ENCODE measurements around the gene PDZK1.
A peak's percentile ranks its signal among the peaks of the same experiment; 100 is the strongest.
"Not testable (repeated sequence)": the region's sequence is repeated elsewhere in the genome, so short reads cannot be mapped to it uniquely, and the experiment has no call there.

PDZK1 gene

GRCh38 chr1:145719230-145720079 lies 12.3 kb upstream of the PDZK1 start, which contains the start of gene CD160:
Gene CD160, plus strand, starts transcription at chr1:145719499. Its CDS starts 8,829 bp downstream, at chr1:145728328.
- Histone ChIP-seq H3K9me3 (ENCODE audit: control insufficient read depth, insufficient read depth, low read depth, low read length) (no peaks in the 10 kb centered on the region), H3K4me3 (ENCODE audit: low read depth, low read length) (no peak within 1 kb of the TSS), H3K4me1 (ENCODE audit: control insufficient read depth, insufficient read depth, low read length) (no peaks in the 10 kb centered on the region), H3K27ac (ENCODE audit: extremely low read depth, low read depth, low read length) (no peak within 1 kb of the TSS), H3K36me3 (ENCODE audit: control insufficient read depth in 2 of 2, insufficient read depth in 1 of 2, low read length in 2 of 2) (no peaks in the 10 kb centered on the region)
- CTCF ChIA-PET = interaction anchor here (0.6 to 1.3 kb wide), 4 partner anchors 18 to 135 kb away, joined by 3 to 8 read pairs (median 4); no protein-coding TSS in a partner anchor
- POLR2A ChIA-PET = no interaction called here
- TF ChIP-seq SP7 (tag by site-specific recombination; IDR thresholded peaks at IDR 0.05) (no peak), GLI2 (tag by site-specific recombination; IDR thresholded peaks at IDR 0.05; ENCODE audit: borderline replicate concordance, low read depth) (no peak), ZSCAN18 (tag by site-specific recombination; IDR thresholded peaks at IDR 0.05) (no peak), ZNF157 (tag by site-specific recombination; IDR thresholded peaks at IDR 0.05) (no peak), OVOL3 (tag by site-specific recombination; IDR thresholded peaks at IDR 0.05) (no peak), ZNF626 (tag by site-specific recombination; IDR thresholded peaks at IDR 0.05) (no peak), ZNF248 (tag by site-specific recombination; IDR thresholded peaks at IDR 0.05) (no peak)

DNA sequence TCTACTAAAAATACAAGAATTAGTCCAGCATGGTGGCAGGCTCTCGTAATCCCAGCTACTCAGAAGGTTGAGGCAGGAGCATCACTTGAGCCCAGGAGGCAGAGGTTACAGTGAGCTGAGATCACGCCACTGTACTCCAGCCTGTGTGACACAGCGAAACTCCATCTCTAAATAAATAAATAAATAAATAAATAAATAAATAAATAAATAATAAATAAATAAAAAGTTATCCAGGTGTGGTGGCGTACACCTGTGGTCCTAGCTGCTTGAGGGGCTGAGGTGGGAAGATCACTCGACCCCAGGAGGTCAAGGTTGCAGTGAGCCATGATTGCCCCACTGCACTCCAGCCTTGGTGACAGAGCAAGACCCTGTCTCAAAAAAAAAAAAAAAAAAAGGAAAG lies 11.3 kb upstream of the PDZK1 start:
- H3K27ac ChIP-seq (ENCODE audit: extremely low read depth, low read depth, low read length); POLR2A ChIA-PET; H3K4me1 ChIP-seq (ENCODE audit: control insufficient read depth, insufficient read depth, low read length); H3K4me3 ChIP-seq (ENCODE audit: low read depth, low read length); H3K36me3 ChIP-seq (ENCODE audit: control insufficient read depth in 2 of 2, insufficient read depth in 1 of 2, low read length in 2 of 2); CTCF ChIA-PET; H3K9me3 ChIP-seq (ENCODE audit: control insufficient read depth, insufficient read depth, low read depth, low read length): not testable (repeated sequence)
- TF ChIP-seq ZNF138 (tag by site-specific recombination; IDR thresholded peaks at IDR 0.05; ENCODE audit: borderline replicate concordance) (peak; percentile 69; the same call in 1 of the 2 replicates), ZNF514 (tag by site-specific recombination; IDR thresholded peaks at IDR 0.05) (0 out of 2 replicates have a peak, but pooled peaks have one; percentile 56), ZBTB11 (tag by site-specific recombination; conservative IDR thresholded peaks at IDR 0.05; ENCODE audit: low read depth) (peak; percentile 77), ZBTB21 (tag by site-specific recombination; IDR thresholded peaks at IDR 0.05) (peak; percentile 34; the same call in 1 of the 2 replicates), ZNF433 (tag by site-specific recombination; IDR thresholded peaks at IDR 0.05; ENCODE audit: low read depth) (peak; percentile 73), ZBTB8A (tag by site-specific recombination; IDR thresholded peaks at IDR 0.05) (peak; percentile 69), ZNF558 (tag by site-specific recombination; IDR thresholded peaks at IDR 0.05) (peak; percentile 77; the same call in 1 of the 2 replicates), ZNF266 (tag by site-specific recombination; IDR thresholded peaks at IDR 0.05; ENCODE audit: low read depth) (peak; percentile 94; the same call in 1 of the 2 replicates), ZNF518A (tag by site-specific recombination; conservative IDR thresholded peaks at IDR 0.05; ENCODE audit: low read depth) (peak; percentile 91), ZNF341 (tag by site-specific recombination; IDR thresholded peaks at IDR 0.05; ENCODE audit: low read depth) (peak; percentile 30; the same call in 1 of the 2 replicates), ZNF510 (tag by site-specific recombination; IDR thresholded peaks at IDR 0.05; ENCODE audit: insufficient replicate concordance) (peak; percentile 74), ZBTB1 (tag by site-specific recombination; IDR thresholded peaks at IDR 0.05) (peak; percentile 65; the same call in 1 of the 2 replicates), ZNF426 (tag by site-specific recombination; IDR thresholded peaks at IDR 0.05) (peak; percentile 86), ZNF580 (tag by site-specific recombination; IDR thresholded peaks at IDR 0.05) (peak; percentile 63; the same call in 1 of the 2 replicates), ZNF664 (tag by site-specific recombination; IDR thresholded peaks at IDR 0.05) (peak; percentile 69), ZNF654 (tag by site-specific recombination; IDR thresholded peaks at IDR 0.05; ENCODE audit: low read depth) (peak; percentile 40; the same call in 1 of the 2 replicates), ZNF404 (tag by site-specific recombination; IDR thresholded peaks at IDR 0.05) (peak; percentile 57; the same call in 1 of the 2 replicates)
